ENCODE measurements around the gene ENOX1.

DNA sequence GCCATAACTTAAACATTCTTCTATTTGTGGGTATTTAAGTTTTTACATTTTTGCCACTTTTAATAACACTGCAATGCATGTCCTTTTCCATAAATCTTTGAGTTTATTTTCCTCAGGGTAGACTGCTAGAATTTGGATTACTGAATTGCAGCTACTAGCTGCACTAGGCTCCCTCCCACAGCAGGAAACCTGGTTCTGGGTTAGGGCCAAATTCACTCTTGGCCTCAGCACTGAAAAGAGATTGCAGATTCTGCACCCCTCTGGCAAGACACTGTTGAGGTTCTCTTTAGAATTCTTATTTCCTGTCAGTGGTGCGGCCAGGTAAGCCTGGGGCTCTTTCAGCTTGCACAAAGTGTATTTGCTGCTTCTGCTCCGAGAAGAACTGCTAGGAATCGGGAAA is 155.7 kb downstream of the ENOX1 start:
- TF ChIP-seq, protein P1, sequence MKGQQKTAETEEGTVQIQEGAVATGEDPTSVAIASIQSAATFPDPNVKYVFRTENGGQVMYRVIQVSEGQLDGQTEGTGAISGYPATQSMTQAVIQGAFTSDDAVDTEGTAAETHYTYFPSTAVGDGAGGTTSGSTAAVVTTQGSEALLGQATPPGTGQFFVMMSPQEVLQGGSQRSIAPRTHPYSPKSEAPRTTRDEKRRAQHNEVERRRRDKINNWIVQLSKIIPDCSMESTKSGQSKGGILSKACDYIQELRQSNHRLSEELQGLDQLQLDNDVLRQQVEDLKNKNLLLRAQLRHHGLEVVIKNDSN (CRISPR knock-in tag; IDR thresholded peaks at IDR 0.05): no peak
- TF ChIP-seq, protein P2, sequence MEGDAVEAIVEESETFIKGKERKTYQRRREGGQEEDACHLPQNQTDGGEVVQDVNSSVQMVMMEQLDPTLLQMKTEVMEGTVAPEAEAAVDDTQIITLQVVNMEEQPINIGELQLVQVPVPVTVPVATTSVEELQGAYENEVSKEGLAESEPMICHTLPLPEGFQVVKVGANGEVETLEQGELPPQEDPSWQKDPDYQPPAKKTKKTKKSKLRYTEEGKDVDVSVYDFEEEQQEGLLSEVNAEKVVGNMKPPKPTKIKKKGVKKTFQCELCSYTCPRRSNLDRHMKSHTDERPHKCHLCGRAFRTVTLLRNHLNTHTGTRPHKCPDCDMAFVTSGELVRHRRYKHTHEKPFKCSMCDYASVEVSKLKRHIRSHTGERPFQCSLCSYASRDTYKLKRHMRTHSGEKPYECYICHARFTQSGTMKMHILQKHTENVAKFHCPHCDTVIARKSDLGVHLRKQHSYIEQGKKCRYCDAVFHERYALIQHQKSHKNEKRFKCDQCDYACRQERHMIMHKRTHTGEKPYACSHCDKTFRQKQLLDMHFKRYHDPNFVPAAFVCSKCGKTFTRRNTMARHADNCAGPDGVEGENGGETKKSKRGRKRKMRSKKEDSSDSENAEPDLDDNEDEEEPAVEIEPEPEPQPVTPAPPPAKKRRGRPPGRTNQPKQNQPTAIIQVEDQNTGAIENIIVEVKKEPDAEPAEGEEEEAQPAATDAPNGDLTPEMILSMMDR (IDR thresholded peaks at IDR 0.05): no peak
- TF ChIP-seq KAT7 (CRISPR knock-in tag; IDR thresholded peaks at IDR 0.05; ENCODE audit: borderline replicate concordance) (no peak), FOXJ3 (CRISPR knock-in tag; IDR thresholded peaks at IDR 0.05; ENCODE audit: borderline replicate concordance) (no peak), RORB (CRISPR knock-in tag; IDR thresholded peaks at IDR 0.05) (no peak), NFYB (CRISPR knock-in tag; conservative IDR thresholded peaks at IDR 0.05; ENCODE audit: low read depth) (no peak)
- TF ChIP-seq, protein P3, sequence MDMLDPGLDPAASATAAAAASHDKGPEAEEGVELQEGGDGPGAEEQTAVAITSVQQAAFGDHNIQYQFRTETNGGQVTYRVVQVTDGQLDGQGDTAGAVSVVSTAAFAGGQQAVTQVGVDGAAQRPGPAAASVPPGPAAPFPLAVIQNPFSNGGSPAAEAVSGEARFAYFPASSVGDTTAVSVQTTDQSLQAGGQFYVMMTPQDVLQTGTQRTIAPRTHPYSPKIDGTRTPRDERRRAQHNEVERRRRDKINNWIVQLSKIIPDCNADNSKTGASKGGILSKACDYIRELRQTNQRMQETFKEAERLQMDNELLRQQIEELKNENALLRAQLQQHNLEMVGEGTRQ (CRISPR knock-in tag; IDR thresholded peaks at IDR 0.05): no peak
- TF ChIP-seq, protein P4, sequence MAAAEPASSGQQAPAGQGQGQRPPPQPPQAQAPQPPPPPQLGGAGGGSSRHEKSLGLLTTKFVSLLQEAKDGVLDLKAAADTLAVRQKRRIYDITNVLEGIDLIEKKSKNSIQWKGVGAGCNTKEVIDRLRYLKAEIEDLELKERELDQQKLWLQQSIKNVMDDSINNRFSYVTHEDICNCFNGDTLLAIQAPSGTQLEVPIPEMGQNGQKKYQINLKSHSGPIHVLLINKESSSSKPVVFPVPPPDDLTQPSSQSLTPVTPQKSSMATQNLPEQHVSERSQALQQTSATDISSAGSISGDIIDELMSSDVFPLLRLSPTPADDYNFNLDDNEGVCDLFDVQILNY (CRISPR knock-in tag; IDR thresholded peaks at IDR 0.05): no peak
- TF ChIP-seq, protein P5, sequence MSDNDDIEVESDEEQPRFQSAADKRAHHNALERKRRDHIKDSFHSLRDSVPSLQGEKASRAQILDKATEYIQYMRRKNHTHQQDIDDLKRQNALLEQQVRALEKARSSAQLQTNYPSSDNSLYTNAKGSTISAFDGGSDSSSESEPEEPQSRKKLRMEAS (CRISPR knock-in tag; IDR thresholded peaks at IDR 0.05): no peak
- TF ChIP-seq, protein P6, sequence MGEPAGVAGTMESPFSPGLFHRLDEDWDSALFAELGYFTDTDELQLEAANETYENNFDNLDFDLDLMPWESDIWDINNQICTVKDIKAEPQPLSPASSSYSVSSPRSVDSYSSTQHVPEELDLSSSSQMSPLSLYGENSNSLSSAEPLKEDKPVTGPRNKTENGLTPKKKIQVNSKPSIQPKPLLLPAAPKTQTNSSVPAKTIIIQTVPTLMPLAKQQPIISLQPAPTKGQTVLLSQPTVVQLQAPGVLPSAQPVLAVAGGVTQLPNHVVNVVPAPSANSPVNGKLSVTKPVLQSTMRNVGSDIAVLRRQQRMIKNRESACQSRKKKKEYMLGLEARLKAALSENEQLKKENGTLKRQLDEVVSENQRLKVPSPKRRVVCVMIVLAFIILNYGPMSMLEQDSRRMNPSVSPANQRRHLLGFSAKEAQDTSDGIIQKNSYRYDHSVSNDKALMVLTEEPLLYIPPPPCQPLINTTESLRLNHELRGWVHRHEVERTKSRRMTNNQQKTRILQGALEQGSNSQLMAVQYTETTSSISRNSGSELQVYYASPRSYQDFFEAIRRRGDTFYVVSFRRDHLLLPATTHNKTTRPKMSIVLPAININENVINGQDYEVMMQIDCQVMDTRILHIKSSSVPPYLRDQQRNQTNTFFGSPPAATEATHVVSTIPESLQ (CRISPR knock-in tag; IDR thresholded peaks at IDR 0.05): no peak
- TF ChIP-seq, protein P7, sequence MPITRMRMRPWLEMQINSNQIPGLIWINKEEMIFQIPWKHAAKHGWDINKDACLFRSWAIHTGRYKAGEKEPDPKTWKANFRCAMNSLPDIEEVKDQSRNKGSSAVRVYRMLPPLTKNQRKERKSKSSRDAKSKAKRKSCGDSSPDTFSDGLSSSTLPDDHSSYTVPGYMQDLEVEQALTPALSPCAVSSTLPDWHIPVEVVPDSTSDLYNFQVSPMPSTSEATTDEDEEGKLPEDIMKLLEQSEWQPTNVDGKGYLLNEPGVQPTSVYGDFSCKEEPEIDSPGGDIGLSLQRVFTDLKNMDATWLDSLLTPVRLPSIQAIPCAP (CRISPR knock-in tag; IDR thresholded peaks at IDR 0.05): no peak
- TF ChIP-seq, protein P8, sequence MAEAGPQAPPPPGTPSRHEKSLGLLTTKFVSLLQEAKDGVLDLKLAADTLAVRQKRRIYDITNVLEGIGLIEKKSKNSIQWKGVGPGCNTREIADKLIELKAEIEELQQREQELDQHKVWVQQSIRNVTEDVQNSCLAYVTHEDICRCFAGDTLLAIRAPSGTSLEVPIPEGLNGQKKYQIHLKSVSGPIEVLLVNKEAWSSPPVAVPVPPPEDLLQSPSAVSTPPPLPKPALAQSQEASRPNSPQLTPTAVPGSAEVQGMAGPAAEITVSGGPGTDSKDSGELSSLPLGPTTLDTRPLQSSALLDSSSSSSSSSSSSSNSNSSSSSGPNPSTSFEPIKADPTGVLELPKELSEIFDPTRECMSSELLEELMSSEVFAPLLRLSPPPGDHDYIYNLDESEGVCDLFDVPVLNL (CRISPR knock-in tag; IDR thresholded peaks at IDR 0.05; ENCODE audit: borderline replicate concordance, low read depth): no peak
